GM08714 (cell line): ENCODE measurements around the gene IL1F10.

Experiments
- H3K4me3 ChIP-seq: fragments of 200-500 bp; sonication (Bioruptor generic); 2 replicates; pipeline ENCODE4 v1.5.1; 2014; ENCODE audit warnings: mild to moderate bottlenecking, low read length, inconsistent platforms
- ZNF274 ChIP-seq: IDR thresholded peaks from 2 replicates; pipeline ENCODE4 v1.6.1; 2012; ENCODE audit warnings: mild to moderate bottlenecking, low read depth, low read length

Gene IL1F10

DNA sequence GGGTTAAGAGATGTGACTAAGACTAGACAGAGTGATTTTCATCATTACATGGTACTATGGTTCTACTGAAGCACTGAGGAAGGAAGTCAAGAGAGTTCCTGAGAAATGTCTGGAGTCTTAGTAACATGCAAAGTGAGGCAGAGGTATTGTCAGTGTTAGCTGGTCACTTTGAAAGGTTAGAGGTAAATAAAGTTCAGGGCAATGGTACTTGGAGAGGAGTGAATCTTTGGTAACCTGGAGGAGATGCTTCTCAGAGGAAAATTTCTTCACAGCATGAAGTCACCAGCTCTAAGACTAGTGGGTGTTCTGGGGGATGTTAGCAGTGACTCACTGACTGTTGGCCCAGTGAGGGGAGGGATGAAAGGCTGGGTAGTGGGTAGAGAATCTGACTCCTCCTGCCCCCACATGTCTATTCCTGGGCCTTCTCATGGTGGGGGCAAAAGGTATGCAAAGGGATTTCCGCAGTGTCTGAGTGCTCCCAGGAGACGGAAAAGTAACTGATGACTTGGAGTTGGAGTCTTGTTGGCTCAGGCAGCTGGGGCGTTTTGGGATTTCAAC lies 36.4 kb downstream of the IL1F10 start:
- TF ChIP-seq ZNF274, result no peak

DNA sequence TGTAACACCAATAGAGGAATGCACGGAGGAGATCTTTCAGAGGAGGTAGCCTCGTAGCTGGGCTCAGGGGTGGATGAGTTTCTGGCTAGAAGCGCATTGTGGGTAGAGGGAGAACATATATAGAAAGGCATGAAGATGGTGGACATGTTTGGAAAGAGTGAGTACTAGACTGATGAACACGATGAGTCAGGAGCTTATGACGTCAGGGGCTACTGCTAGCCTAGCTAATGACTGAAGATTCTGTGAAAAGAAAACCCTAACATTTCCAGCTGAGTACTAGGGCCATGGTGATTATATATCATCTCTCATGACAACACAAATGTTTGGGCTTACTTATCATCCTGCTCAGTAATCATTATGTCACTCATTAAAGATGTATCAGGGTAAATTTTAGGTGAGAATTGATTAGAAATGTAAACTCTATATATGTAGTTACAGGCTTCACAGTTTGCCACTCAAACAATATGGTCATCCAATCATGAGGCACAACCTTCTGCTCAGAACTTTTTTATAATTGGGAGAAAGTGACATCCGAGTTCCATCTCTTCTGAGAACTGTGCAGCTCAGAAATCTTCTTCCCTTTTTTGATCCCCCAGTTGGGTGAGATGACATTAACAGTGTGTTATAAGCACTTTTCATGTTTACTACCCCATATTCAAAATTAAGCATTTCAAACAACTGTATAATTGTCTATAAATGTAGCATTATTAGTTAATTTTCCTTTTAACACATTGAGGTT lies 37.4 kb downstream of the IL1F10 start:
- no peak overlapping the region for H3K4me3 ChIP-seq
- no peak for TF ChIP-seq ZNF274

More for the DNA sequence above, 36.4 kb downstream of the IL1F10 start:
- H3K4me3 ChIP-seq, result no peak overlapping the region

DNA sequence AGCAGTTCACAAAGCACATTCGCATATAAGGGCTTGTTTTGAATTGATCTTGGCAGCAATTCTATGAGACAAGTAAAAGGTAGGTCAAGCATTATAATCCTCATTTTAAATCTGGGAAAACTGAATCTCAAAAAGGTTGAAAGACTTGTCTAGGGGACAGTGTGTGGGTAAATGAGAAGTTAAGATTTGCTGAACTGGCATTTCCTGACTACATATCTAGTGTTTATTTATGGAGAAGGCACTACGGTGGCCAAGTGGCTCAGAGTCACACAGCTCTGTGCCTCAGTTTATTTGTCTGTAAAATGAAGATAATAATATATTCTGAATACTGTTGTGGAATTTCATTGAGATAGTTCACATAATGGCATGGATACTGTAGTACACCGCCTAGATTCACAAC lies 43.4 kb downstream of the IL1F10 start:
- H3K4me3 ChIP-seq, result no peak overlapping the region
- TF ChIP-seq ZNF274, result no peak

DNA sequence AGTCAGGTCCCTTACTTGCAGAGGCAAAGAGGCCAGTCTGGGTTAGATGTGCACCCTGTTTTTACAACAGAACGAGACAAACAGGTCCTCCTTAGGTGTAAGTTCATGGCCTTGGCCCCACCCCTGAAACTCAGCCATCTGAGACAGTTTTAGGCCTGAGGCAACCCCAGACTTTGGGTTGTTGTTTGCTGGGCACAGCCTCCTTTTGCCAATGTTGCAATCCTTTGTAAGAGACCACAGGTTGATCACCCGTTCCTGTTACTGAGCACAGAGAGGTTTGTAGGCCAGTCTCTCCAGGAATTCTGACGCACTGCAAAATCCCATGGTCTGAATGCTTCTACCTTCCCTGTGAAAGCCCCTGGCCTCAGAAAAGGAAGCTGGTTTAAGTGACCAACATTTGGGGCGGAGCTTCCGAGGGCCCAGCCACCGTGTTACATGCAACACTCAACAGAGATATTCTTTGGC lies 44.1 kb downstream of the IL1F10 start:
- H3K4me3 ChIP-seq, result no peak overlapping the region
- no peak for TF ChIP-seq ZNF274

DNA sequence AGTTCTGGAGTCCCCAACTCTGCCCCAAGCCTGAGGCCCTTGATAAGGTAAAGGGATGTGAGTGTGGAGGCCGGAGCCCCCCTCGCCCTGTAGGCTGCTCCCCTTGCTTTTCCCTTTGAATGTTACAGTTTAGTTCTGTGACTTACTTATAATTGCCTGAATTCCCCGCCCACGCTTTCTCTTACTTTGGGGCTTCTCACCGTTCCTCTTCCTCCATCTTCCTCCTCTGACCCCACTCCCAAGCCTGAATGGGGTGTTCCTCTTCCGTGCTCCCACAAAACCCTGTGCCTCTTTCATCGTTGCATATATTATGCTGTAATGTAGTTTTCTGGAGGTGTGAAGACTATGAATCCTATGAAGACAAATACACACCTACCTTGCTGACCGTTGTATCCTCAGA lies 44.7 kb downstream of the IL1F10 start:
- H3K4me3 ChIP-seq, result no peak overlapping the region
- TF ChIP-seq ZNF274, result no peak

DNA sequence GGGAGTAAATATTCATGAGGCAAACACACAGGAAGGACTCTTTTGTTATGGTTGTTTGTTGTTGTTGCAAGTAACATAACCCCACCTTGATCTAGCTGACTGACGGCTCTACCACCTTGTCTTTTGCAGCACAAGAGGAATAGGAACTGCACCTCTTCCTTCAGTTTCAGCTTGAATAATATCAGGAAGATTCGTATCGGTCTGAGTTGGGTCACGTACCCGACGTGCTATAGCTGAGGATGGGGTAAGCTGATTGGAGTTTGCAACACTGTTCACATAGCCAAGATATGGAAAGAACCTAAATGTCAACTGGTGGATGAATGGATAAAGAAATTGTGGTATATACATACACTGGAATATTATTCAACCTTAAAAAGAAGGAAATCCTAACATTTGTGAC lies 45.1 kb downstream of the IL1F10 start:
- TF ChIP-seq ZNF274, result no peak
- no peak overlapping the region for H3K4me3 ChIP-seq

DNA sequence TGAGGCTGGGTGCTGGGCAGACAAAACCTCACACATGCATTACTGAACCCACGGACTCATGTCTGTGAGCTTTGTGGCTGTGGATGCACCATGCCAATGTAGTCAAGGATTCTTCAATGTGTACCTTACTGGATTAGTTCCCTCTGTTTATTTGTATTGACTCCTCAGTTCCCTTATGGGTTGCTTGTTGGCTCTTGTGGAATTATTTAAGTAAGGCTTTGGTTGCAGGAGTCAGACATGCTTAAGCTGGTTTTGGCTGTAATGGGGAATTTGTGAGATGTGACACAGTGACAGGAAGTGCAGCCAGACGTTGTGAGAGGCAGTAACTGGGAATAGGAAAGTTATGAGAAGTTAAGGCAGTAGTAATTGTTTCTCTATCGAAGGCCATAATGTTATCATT lies 46.0 kb downstream of the IL1F10 start:
- H3K4me3 ChIP-seq, result no peak overlapping the region
- TF ChIP-seq ZNF274, result no peak

DNA sequence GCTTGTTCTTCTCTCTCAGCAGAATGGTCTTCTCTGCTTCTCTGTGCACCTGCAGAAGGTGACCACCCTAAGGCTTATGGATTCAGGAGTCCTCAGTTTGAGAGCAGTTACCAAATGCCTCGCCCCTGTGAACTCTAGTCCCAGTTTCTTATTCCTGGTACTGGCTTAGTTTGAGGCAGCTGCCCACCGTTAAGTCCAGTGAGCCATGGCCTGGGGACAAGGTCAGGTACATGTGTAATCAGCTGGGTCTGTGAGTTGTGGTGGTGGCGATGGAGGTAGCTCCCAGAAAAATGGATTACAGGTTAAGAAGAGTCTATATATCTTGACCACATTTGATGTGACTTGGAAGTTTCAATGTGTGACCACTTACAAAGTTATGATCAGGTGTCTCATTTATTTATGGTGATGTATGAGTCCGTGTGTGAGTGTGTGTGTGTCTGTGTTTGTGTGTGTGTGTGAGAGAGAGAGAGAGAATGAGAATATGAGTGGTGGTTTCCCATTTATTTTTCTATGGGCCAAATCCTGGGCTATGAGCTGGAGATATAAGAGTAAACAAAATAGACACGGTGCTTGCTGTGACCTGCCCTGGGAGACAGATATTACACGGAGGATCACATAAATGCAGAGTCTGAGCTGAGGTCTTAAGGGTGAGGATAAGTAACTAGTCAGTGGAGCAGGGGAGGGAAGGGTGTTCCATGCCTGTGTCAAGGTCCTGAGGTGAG lies 46.6 kb downstream of the IL1F10 start:
- no peak overlapping the region for H3K4me3 ChIP-seq
- TF ChIP-seq ZNF274, result no peak

DNA sequence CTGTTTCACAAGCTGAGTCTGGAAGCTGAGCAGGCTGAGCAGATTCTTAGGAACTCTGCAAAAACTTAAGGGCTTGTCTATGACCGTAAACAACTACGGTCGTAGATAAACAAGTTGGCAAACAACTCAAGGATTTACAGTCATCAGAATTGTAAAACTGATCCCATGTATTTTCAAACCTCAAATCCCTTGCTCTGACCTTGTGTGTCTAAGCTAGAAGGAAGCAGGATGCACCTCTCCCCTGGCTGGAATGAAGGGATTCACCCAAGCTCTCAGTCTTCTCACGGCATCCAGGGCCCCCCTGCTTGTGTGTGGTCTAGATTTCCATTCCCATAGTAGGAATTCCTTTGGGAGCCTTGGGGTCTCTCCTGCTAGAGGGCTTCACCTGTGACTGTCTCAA lies 47.2 kb downstream of the IL1F10 start:
- no peak overlapping the region for H3K4me3 ChIP-seq
- no peak for TF ChIP-seq ZNF274

DNA sequence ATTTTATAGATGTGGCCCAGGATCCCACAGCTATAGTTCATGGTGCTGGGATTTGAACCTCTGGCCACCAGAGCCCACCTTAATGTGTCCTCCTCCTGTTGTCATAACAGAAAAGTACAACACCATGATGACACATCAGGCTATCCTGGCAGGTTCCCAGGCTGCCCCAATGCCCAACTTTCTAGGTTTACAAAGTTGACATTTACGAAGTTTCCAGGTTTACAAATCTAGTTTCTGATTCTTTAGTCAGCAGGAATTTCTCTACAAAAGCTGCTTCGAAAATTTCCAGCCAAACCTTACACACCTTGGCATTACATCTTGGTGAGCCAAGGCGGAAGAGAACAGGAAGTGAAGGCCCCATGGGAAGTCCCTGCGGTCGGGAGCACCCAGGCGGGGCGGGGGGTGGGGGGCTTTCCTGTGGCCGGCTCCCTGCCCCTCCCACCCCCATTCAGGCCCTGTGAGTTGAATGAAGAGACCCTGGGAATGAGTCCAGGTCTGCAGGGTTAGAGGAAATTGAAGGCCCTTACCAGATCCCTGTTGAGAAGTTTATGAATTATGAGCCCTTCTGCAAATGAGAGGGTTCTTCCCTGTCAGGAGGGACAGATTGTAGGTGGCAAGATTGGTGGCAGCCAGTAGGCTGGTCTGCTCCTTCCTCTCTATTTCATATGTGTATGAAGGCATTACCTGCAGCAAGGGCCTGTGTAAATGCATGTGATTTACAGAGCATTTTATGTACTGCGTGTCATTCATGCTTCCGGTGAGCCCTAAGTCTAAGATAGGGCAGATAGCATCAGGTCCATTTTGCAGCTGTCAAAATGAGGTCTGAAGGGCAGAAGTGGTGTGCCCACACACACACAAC lies 48.6 kb downstream of the IL1F10 start:
- no peak overlapping the region for H3K4me3 ChIP-seq
- TF ChIP-seq ZNF274, result no peak

DNA sequence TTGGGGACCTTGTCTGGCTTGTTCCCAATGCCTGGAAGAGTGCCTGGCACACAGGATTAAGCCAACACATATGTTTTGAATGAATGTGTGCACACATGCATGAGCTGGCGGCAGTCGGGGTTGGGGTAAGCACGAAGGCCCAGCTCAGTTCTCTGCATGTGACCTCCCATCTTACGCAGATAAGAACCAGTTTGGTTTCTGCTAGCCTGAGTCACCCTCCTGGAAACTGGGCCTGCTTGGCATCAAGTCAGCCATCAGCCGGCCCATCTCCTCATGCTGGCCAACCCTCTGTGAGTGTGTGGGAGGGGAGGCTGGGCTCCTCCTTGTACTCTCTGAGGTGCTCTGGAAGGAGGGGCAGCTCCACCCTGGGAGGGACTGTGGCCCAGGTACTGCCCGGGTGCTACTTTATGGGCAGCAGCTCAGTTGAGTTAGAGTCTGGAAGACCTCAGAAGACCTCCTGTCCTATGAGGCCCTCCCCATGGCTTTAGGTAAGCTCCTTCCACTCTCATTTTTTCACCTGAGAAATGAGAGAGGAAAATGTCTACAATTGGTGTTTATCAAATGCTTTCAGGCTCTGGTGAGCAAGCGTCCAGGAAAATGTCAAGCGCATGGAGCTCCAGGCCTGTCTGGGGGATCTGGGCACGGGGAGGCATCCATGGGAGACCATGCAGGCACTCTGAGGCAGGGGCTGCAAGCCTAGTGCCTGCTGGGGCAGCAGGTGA lies 49.9 kb downstream of the IL1F10 start:
- H3K4me3 ChIP-seq, result no peak overlapping the region
- no peak for TF ChIP-seq ZNF274

DNA sequence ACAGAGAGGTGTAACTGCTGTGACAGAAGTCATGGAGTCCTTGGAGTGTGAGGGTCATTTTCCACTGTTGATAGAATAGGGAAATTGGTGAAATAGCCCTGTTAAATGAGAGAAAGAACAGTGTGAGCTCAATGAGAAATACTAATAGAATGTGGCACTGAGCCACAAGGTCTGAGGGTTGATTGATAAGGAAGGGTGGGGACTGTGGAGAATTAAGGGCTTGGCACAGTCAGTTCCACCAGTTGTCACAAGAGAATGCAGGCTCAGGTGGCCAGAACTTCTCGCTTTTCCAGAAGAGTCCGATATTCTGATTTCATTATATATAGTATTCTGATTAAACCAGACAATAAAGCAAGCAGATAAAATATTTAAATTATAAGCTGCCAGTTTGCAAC lies 50.5 kb downstream of the IL1F10 start:
- H3K4me3 ChIP-seq, result no peak overlapping the region
- TF ChIP-seq ZNF274, result no peak

DNA sequence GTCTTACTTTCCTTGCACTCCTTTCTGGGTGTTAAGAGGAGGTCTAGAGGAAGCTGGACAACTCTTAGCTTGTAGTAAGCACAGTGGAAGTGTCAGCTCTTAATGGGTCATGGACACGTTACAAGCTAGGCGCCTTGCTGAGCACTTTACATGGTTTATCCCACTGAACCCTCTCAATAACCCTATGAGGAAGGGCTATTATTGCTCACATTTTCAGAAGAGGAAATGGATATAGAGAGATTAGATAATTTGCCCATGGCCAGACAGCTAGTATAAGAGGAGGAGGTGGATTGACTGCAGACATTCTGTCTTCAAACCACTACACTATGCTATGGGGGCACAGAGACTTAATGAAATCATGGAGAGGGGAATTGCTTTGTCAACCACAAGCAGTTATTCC lies 51.3 kb downstream of the IL1F10 start:
- no peak overlapping the region for H3K4me3 ChIP-seq
- no peak for TF ChIP-seq ZNF274

DNA sequence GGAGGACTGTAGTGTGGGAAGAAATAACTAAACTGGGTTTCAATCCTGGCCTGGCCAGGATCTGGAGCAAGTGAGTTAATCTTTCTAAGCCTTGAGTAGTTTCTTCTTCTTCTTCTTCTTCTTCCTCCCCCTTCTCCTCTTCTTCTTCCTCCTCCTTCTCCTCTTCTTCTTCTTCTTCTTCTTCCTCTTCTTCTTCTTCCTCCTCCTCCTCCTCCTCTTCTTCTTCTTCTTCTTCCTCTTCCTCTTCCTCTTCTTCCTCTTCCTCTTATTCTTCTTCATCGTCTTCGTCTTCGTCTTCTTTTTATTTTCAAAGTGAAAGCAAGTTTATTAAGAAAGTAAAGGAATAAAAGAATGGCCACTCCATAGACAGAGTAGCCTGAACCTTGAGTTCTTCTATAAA lies 53.1 kb downstream of the IL1F10 start:
- TF ChIP-seq ZNF274, result no peak
- no peak overlapping the region for H3K4me3 ChIP-seq
